Measurements from ENCODE around the gene NXN.
A peak's percentile ranks its signal among the peaks of the same experiment; 100 is the strongest.

DNA sequence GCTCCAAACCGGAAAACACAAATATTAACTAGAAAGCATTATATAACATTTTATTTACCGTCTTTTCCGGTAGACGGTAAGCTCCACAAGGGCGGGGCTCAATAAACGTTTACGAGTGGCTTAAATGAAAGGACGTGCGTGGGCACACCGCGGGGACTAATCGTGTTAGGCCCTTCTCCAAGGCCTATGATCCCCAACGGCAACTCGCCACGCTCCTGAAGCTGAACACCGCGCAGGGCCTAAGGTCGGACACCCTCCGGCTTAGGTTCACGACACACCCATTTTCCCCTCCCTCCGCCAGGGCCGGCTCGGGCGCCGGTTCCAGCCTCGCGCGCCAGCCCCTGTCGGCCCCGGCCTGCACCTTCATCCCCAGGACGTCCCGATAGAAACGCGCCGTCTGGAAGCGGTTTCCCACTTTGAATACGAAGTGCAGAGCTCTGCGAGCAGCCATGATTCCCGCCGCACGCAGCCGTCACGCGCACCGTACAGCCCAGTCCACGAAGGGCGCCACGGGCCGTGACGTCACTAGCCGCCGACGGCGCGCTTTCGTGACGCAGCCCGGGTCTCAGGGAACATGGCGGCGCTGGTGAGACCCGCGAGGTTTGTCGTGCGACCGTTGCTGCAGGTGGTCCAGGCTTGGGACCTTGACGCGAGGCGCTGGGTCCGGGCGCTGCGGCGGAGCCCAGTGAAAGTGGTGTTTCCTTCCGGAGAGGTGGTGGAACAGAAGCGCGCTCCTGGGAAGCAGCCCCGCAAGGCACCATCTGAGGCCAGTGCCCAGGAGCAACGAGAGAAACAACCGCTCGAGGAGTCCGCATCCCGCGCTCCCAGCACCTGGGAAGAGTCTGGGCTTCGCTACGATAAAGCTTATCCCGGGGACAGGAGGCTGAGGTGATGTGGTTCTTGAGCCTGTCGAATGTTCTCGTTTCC lies 197.5 kb downstream of the NXN start, which contains the start of the genes GLOD4 and MRM3:
- TF ChIP-seq, protein P1, sequence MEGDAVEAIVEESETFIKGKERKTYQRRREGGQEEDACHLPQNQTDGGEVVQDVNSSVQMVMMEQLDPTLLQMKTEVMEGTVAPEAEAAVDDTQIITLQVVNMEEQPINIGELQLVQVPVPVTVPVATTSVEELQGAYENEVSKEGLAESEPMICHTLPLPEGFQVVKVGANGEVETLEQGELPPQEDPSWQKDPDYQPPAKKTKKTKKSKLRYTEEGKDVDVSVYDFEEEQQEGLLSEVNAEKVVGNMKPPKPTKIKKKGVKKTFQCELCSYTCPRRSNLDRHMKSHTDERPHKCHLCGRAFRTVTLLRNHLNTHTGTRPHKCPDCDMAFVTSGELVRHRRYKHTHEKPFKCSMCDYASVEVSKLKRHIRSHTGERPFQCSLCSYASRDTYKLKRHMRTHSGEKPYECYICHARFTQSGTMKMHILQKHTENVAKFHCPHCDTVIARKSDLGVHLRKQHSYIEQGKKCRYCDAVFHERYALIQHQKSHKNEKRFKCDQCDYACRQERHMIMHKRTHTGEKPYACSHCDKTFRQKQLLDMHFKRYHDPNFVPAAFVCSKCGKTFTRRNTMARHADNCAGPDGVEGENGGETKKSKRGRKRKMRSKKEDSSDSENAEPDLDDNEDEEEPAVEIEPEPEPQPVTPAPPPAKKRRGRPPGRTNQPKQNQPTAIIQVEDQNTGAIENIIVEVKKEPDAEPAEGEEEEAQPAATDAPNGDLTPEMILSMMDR (IDR thresholded peaks at IDR 0.05): no peak
- TF ChIP-seq POLR2AphosphoS5 (IDR thresholded peaks at IDR 0.05; ENCODE audit: low read depth, low read length) (peak; percentile 75), SIN3A (IDR thresholded peaks at IDR 0.05; ENCODE audit: borderline replicate concordance, insufficient read depth, low read depth, low read length) (0 out of 2 replicates have a peak, but pooled peaks have one; percentile 82)

Measured in Panc1 (cell line).